ENCODE measurements around the gene CELSR2.
A peak's percentile ranks its signal among the peaks of the same experiment; 100 is the strongest.

Gene CELSR2

GRCh38 chr1:109265016-109265415 is 15.7 kb downstream of the CELSR2 start:
- DNase-seq (ENCODE audit: low spot score) = no peak

GRCh38 chr1:109265741-109266330 is 16.5 kb downstream of the CELSR2 start:
- no peak for DNase-seq (ENCODE audit: low spot score)

- DNase-seq (ENCODE audit: low spot score) = no peak
These were observed 17.6 kb downstream of the CELSR2 start for GRCh38 chr1:109266965-109267364.

- DNase-seq (ENCODE audit: low spot score) = no peak
These were observed 18.5 kb downstream of the CELSR2 start for GRCh38 chr1:109267743-109268300.

- DNase-seq (ENCODE audit: low spot score) = no peak
These were observed 19.3 kb downstream of the CELSR2 start for GRCh38 chr1:109268431-109269211.

- no peak for DNase-seq (ENCODE audit: low spot score)
These were observed 20.1 kb downstream of the CELSR2 start for GRCh38 chr1:109269212-109269980.

GRCh38 chr1:109269981-109270622 is 20.8 kb downstream of the CELSR2 start:
- no peak for DNase-seq (ENCODE audit: low spot score)

GRCh38 chr1:109270623-109271317 is 21.4 kb downstream of the CELSR2 start:
- no peak for DNase-seq (ENCODE audit: low spot score)

GRCh38 chr1:109271458-109271857 is 22.1 kb downstream of the CELSR2 start:
- no peak for DNase-seq (ENCODE audit: low spot score)

GRCh38 chr1:109272021-109272799 is 22.9 kb downstream of the CELSR2 start:
- no peak for DNase-seq (ENCODE audit: low spot score)

GRCh38 chr1:109272831-109273547 is 23.6 kb downstream of the CELSR2 start:
- DNase-seq (ENCODE audit: low spot score) = no peak

GRCh38 chr1:109273570-109274288 is 24.4 kb downstream of the CELSR2 start:
- no peak for DNase-seq (ENCODE audit: low spot score)

- no peak for DNase-seq (ENCODE audit: low spot score)
These were observed 25.5 kb downstream of the CELSR2 start for GRCh38 chr1:109274533-109275476.

GRCh38 chr1:109275706-109276345 is 26.5 kb downstream of the CELSR2 start:
- no peak for DNase-seq (ENCODE audit: low spot score)

- peak; percentile 85 for DNase-seq (ENCODE audit: low spot score)
These were observed 28.3 kb downstream of the CELSR2 start for GRCh38 chr1:109277434-109278204.

GRCh38 chr1:109279615-109280278 is 30.4 kb downstream of the CELSR2 start:
- no peak for DNase-seq (ENCODE audit: low spot score)

All from iPS-NIHi11 (cell line).